Erythroblast (primary cell): ENCODE results near the gene OPRM1.

Experiments used
- DNase-seq, 2 experiments: peaks; one replicate each; lab custom pipeline; 2025; lab: John Stamatoyannopoulos, UW
- GATA1 ChIP-seq: IDR thresholded peaks from 2 replicates; pipeline ENCODE4 v1.6.1; 2011; ENCODE audit warnings: low read depth, mild to moderate bottlenecking, control low read depth, low read length, moderate library complexity
- POLR2A ChIP-seq: IDR thresholded peaks from 2 replicates; pipeline ENCODE4 v1.6.1; 2011; ENCODE audit warnings: mild to moderate bottlenecking, low read length

The OPRM1 gene

GRCh38 chr6:154096834-154097233, 57.8 kb downstream of the OPRM1 start:
- no peak for DNase-seq

GRCh38 chr6:154099211-154099610, 60.2 kb downstream of the OPRM1 start:
- TF ChIP-seq POLR2A (no peak), GATA1 (no peak)
- DNase-seq = no peak

More at GRCh38 chr6:154096834-154097233, 57.8 kb downstream of the OPRM1 start:
- TF ChIP-seq POLR2A (no peak), GATA1 (no peak)

- DNase-seq = no peak
- TF ChIP-seq GATA1 (no peak), POLR2A (no peak)
These were observed 67.2 kb downstream of the OPRM1 start for GRCh38 chr6:154106251-154106650.

GRCh38 chr6:154111025-154111424, 72.0 kb downstream of the OPRM1 start:
- TF ChIP-seq GATA1 = no peak
- no peak for TF ChIP-seq POLR2A
- DNase-seq = no peak

GRCh38 chr6:154112181-154112809, 73.3 kb downstream of the OPRM1 start:
- no peak for TF ChIP-seq POLR2A
- no peak for DNase-seq

DNA sequence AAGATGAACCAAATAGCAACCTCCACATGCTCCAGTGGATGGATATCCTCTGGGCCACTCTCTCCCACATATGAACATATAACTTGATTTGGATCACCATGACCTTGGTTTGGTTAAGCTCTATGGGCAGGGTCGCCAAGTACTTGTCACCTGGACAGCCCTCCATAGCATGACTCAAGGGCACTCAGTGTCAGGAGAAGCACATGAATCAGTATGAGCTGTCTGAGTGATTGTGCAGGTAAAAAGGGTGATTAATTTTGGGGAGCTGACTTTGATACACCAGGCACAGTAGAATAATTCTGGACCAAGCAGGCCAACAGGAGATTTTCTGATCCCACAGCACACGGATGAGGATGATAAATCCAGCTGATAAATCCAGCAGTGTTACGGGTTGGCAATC, 74.4 kb downstream of the OPRM1 start:
- no peak for DNase-seq
- TF ChIP-seq POLR2A (no peak), GATA1 (no peak)

DNA sequence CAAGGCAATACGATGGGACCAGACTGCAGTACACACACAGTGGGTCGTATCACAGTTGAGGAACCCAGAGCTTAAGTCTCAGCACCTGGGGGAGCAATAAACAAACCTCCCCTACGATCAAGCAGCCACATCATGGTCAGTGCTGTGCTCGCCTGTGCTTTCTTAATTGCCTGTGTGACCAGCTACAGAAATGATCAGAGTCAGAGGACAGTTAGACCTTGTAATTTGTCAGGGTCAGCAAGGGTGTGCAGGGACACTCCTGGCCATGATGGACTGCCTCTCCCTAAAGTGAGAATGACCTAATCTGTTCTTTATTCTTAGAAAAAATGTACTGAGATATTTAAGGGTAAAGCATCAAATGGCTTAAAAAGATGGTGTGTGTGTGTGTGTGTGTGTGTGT, 78.4 kb downstream of the OPRM1 start:
- no peak for DNase-seq
- TF ChIP-seq POLR2A = no peak
- no peak for TF ChIP-seq GATA1

DNA sequence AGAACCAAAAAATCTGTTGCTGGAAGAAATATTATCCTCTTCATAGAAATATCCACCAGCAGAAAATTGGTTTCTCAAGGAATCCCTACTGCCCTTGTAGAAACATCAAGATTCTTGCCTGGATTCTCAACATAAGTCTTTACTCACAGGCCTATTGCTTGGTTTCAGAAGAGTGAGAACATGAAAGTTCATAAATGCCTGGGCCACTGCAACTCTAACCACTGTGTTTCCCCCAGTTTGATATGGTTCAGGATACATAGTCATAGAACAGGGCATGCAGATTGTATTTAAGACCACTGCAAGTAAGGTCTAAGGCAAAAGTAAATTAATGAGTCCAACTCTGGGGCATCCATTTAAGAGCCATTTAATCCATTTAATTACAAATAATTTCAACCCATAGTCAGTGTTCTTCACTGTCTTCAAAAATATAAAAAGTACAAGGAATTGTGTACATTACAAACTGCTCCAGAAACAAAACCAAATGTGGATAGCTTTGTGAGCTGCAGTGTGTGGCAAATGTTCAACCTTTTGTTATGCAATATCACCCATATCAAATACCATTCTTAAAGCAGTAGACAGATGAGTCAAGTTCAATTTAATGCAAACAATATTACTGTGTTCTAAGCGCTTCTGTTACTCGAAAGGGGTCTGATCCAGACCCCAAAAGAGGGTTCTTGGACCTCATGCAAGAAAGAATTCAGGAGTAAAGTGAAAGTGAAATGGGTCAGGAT, 83.3 kb downstream of the OPRM1 start:
- DNase-seq = no peak
- TF ChIP-seq GATA1 (no peak), POLR2A (no peak)

GRCh38 chr6:154123155-154123956, 84.3 kb downstream of the OPRM1 start:
- TF ChIP-seq POLR2A (no peak), GATA1 (no peak)
- DNase-seq = no peak

GRCh38 chr6:154125421-154125820, 86.4 kb downstream of the OPRM1 start:
- TF ChIP-seq GATA1 (no peak), POLR2A (no peak)

GRCh38 chr6:154127657-154128056, 88.6 kb downstream of the OPRM1 start:
- no peak for TF ChIP-seq POLR2A
- no peak for TF ChIP-seq GATA1
- DNase-seq = no peak

More at GRCh38 chr6:154125421-154125820, 86.4 kb downstream of the OPRM1 start:
- no peak for DNase-seq

GRCh38 chr6:154134471-154135147, 95.6 kb downstream of the OPRM1 start:
- TF ChIP-seq GATA1 (no peak), POLR2A (no peak)

GRCh38 chr6:154138793-154139192, 99.8 kb downstream of the OPRM1 start:
- TF ChIP-seq POLR2A = no peak
- TF ChIP-seq GATA1 = no peak
- peak in 1 of 2 experiments; percentile 4 for DNase-seq

More at GRCh38 chr6:154134471-154135147, 95.6 kb downstream of the OPRM1 start:
- no peak for DNase-seq

DNA sequence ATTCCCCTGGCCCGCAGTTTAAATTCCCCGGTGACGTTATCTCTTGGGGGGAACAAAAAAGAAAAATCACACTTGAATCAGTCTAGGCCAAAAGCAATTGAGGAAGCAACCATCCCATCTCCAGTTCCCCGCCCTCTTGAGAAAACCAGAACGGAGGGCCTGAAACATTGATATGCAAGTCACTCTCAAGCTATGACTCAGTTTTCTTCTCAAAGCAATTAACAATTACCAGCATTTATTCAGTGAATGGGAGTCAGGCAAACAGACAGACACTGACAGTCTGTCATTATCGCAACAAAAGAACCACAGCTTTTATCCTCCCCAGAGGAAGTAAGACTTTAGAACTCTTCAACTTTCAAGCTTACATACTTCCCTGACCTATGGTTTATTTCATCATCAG, 100.9 kb downstream of the OPRM1 start:
- TF ChIP-seq POLR2A (no peak), GATA1 (no peak)
- no peak for DNase-seq
